Activated naive CD4-positive, alpha-beta T cell treated with anti-CD3 and anti-CD28 coated beads, Interleukin-2, amount 50 U/mL, for 72 hours (primary cell): ENCODE measurements around the gene SNAPC3. TPM values are rescaled to one million over a fixed set of nuclear protein-coding genes. Genes with fewer than 3 reads are reported as not detected.
"Not testable (repeated sequence)": the region's sequence is repeated elsewhere in the genome, so short reads cannot be mapped to it uniquely, and the experiment has no call there.

Experiments used
- ATAC-seq, 2 donors: fragments of 150-1000 bp; cut with Tn5 transposase; 2 replicates each; pipeline ENCODE4 v1.10.0; 2021; ENCODE audit warnings: mild to moderate bottlenecking in 2 of 2, moderate library complexity in 2 of 2
- DNase-seq, 2 donors: peaks; one replicate each; pipeline ENCODE4 v3.0.0; 2021 to 2022; ENCODE audit warnings: low spot score in 2 of 2
- H3K27ac Mint-ChIP-seq, 2 donors: one replicate each; pipeline ENCODE4 v1.8.0; 2022; ENCODE audit warnings: mild to moderate bottlenecking in 2 of 2, mixed read lengths in 2 of 2
- H3K36me3 Mint-ChIP-seq, 2 donors: one replicate each; pipeline ENCODE4 v1.8.0; 2022; ENCODE audit warnings: mixed read lengths in 2 of 2
- H3K9me3 Mint-ChIP-seq, 2 donors: one replicate each; pipeline ENCODE4 v1.8.0; 2022; ENCODE audit warnings: mixed read lengths in 2 of 2
- total RNA-seq, 2 donors: library from RNA; stranded (reverse); gene quantifications; one replicate each; pipeline ENCODE4 v1.2.3, GENCODE V29; 2022

SNAPC3 gene
- 10 to 100 TPM; 23.8 to 35.9 TPM for total RNA-seq

GRCh38 chr9:15422372-15423230 is at the start of gene SNAPC3:
Gene SNAPC3 (plus strand): TSS chr9:15422876. CDS start chr9:15422880, 4 bp downstream.
- Mint-ChIP-seq H3K9me3 (no peaks in the 10 kb centered on the region), H3K36me3 (peaks cover 12 to 31% of the 10 kb centered on the region in 2 donors)

GRCh38 chr9:15373881-15374280 is 48.8 kb upstream of the SNAPC3 start:
- DNase-seq (no peak), ATAC-seq (no peak)
- H3K9me3 Mint-ChIP-seq = no peaks in the 10 kb centered on the region
- H3K27ac Mint-ChIP-seq = no peak overlapping the region
- peaks cover 5 to 8% of the 10 kb centered on the region in 2 donors for H3K36me3 Mint-ChIP-seq

More at GRCh38 chr9:15422372-15423230, at the start of gene SNAPC3:
- peak; percentile 97 to 98 for ATAC-seq
- H3K27ac Mint-ChIP-seq = peak within 1 kb of the TSS; percentile 90 to 95
- peak; percentile 90 to 95 for DNase-seq

GRCh38 chr9:15374310-15374709 is 48.4 kb upstream of the SNAPC3 start:
- DNase-seq = no peak
- H3K36me3 Mint-ChIP-seq = peaks cover 5 to 8% of the 10 kb centered on the region in 2 donors
- no peaks in the 10 kb centered on the region for H3K9me3 Mint-ChIP-seq
- no peak overlapping the region for H3K27ac Mint-ChIP-seq
- ATAC-seq = no peak

- no peak for DNase-seq
- ATAC-seq = no peak
- peaks cover 5 to 8% of the 10 kb centered on the region in 2 donors for H3K36me3 Mint-ChIP-seq
- no peak overlapping the region for H3K27ac Mint-ChIP-seq
- H3K9me3 Mint-ChIP-seq = no peaks in the 10 kb centered on the region
These were observed 47.9 kb upstream of the SNAPC3 start for GRCh38 chr9:15374825-15375224.

- ATAC-seq = no peak
- Mint-ChIP-seq H3K27ac (no peak overlapping the region), H3K9me3 (no peaks in the 10 kb centered on the region), H3K36me3 (peaks cover 5 to 8% of the 10 kb centered on the region in 2 donors)
- no peak for DNase-seq
These were observed 44.8 kb upstream of the SNAPC3 start for GRCh38 chr9:15377625-15378540.

- not testable (repeated sequence) for ATAC-seq, H3K9me3 Mint-ChIP-seq, H3K36me3 Mint-ChIP-seq, H3K27ac Mint-ChIP-seq, DNase-seq
These were observed 43.4 kb upstream of the SNAPC3 start for GRCh38 chr9:15379317-15379716.

GRCh38 chr9:15379888-15380287 is 42.8 kb upstream of the SNAPC3 start:
- ATAC-seq, DNase-seq, H3K36me3 Mint-ChIP-seq, H3K27ac Mint-ChIP-seq, H3K9me3 Mint-ChIP-seq: not testable (repeated sequence)

GRCh38 chr9:15381491-15381890 is 41.2 kb upstream of the SNAPC3 start:
- Mint-ChIP-seq H3K27ac (no peak overlapping the region), H3K9me3 (no peaks in the 10 kb centered on the region), H3K36me3 (no peaks in the 10 kb centered on the region)
- no peak for DNase-seq
- ATAC-seq = no peak

- Mint-ChIP-seq H3K36me3 (no peaks in the 10 kb centered on the region), H3K27ac (no peak overlapping the region), H3K9me3 (no peaks in the 10 kb centered on the region)
- ATAC-seq (no peak), DNase-seq (no peak)
These were observed 36.2 kb upstream of the SNAPC3 start for GRCh38 chr9:15386465-15386864.

- Mint-ChIP-seq H3K9me3 (no peaks in the 10 kb centered on the region), H3K27ac (no peak overlapping the region), H3K36me3 (no peaks in the 10 kb centered on the region)
- DNase-seq (no peak), ATAC-seq (no peak)
These were observed 33.5 kb upstream of the SNAPC3 start for GRCh38 chr9:15389173-15389572.

- ATAC-seq (no peak), DNase-seq (no peak)
- Mint-ChIP-seq H3K9me3 (no peaks in the 10 kb centered on the region), H3K36me3 (no peaks in the 10 kb centered on the region), H3K27ac (no peak overlapping the region)
These were observed 33.0 kb upstream of the SNAPC3 start for GRCh38 chr9:15389631-15390030.

- no peaks in the 10 kb centered on the region for H3K9me3 Mint-ChIP-seq
- ATAC-seq = no peak
- H3K36me3 Mint-ChIP-seq = no peaks in the 10 kb centered on the region
- no peak for DNase-seq
- no peak overlapping the region for H3K27ac Mint-ChIP-seq
These were observed 32.5 kb upstream of the SNAPC3 start for GRCh38 chr9:15390201-15390600.

- no peaks in the 10 kb centered on the region for H3K9me3 Mint-ChIP-seq
- no peaks in the 10 kb centered on the region for H3K36me3 Mint-ChIP-seq
- DNase-seq (no peak), ATAC-seq (no peak)
- no peak overlapping the region for H3K27ac Mint-ChIP-seq
These were observed 30.3 kb upstream of the SNAPC3 start for GRCh38 chr9:15392363-15392762.

- ATAC-seq (no peak), DNase-seq (no peak)
- Mint-ChIP-seq H3K9me3 (peaks cover 7 to 18% of the 10 kb centered on the region in 2 donors), H3K27ac (no peak overlapping the region), H3K36me3 (peaks cover 6 to 14% of the 10 kb centered on the region in 2 donors)
These were observed 22.3 kb upstream of the SNAPC3 start for GRCh38 chr9:15400281-15400941.

- H3K9me3 Mint-ChIP-seq = peaks cover 8 to 20% of the 10 kb centered on the region in 2 donors
- peaks cover 7 to 16% of the 10 kb centered on the region in 2 donors for H3K36me3 Mint-ChIP-seq
- no peak for ATAC-seq
- no peak for DNase-seq
- H3K27ac Mint-ChIP-seq = no peak overlapping the region
These were observed 21.4 kb upstream of the SNAPC3 start for GRCh38 chr9:15401266-15401665.

GRCh38 chr9:15403155-15403554 is 19.5 kb upstream of the SNAPC3 start:
- peak; percentile 48 to 49 for ATAC-seq
- no peak for DNase-seq

More at GRCh38 chr9:15403155-15403554, 19.5 kb upstream of the SNAPC3 start:
- H3K36me3 Mint-ChIP-seq = peaks cover 7 to 16% of the 10 kb centered on the region in 2 donors
- H3K9me3 Mint-ChIP-seq = peaks cover 8 to 20% of the 10 kb centered on the region in 2 donors
- no peak overlapping the region for H3K27ac Mint-ChIP-seq
